ENCODE results near the gene ADARB2. TPM values are rescaled to one million over a fixed set of nuclear protein-coding genes. Genes with fewer than 3 reads are reported as not detected.

Gene ADARB2
- total and polyA plus RNA-seq, 2 experiments from 2014 or later = 2.0 to 5.0 TPM

GRCh38 chr10:1171182-1171581, 566.1 kb downstream of the ADARB2 start (continued):
- TF ChIP-seq ZNF462 (CRISPR knock-in tag; IDR thresholded peaks at IDR 0.05) = no peak

GRCh38 chr10:1170867-1171180, 566.5 kb downstream of the ADARB2 start:
- no peak for DNase-seq (ENCODE audit: low spot score)
- H3K4me3 ChIP-seq = no peak overlapping the region
- no peaks in the 10 kb centered on the region for H3K27me3 ChIP-seq (ENCODE audit: insufficient read depth)
- H3K4me1 ChIP-seq (ENCODE audit: insufficient read depth) = no peaks in the 10 kb centered on the region
- no peaks in the 10 kb centered on the region for H3K79me2 ChIP-seq (replicated peaks; ENCODE audit: insufficient read depth)
- Mint-ChIP-seq H3K27me3 (ENCODE audit: insufficient read depth, low read depth, poor library complexity) (peaks cover 16% of the 10 kb centered on the region), H3K27ac (no peak overlapping the region), H3K4me3 (no peak overlapping the region), H3K4me1 (no peaks in the 10 kb centered on the region; the same call in 1 of the 3 replicates), H3K9me3 (no peaks in the 10 kb centered on the region), H3K36me3 (ENCODE audit: low read depth) (no peaks in the 10 kb centered on the region)
- no peaks in the 10 kb centered on the region for H3K36me3 ChIP-seq (ENCODE audit: insufficient read depth)
- no peaks in the 10 kb centered on the region for H4K20me1 ChIP-seq (replicated peaks; ENCODE audit: insufficient read depth)
- H3F3A ChIP-seq (replicated peaks; ENCODE audit: low read depth) = no peaks in the 10 kb centered on the region
- no peak for ATAC-seq
- peaks cover 3% of the 10 kb centered on the region; the same call in 1 of the 2 replicates for H3K9me2 ChIP-seq (ENCODE audit: insufficient read depth)
- H3K27ac ChIP-seq (ENCODE audit: low read depth) = no peak overlapping the region
- no peak overlapping the region for H3K4me2 ChIP-seq
- no peak overlapping the region for H2AFZ ChIP-seq
- TF ChIP-seq NANOG (IDR thresholded peaks at IDR 0.05; ENCODE audit: borderline replicate concordance) (no peak), POLR2AphosphoS5 (IDR thresholded peaks at IDR 0.05; ENCODE audit: low read depth) (no peak), ETS1 (IDR thresholded peaks at IDR 0.05) (no peak), ZNF462 (CRISPR knock-in tag; IDR thresholded peaks at IDR 0.05) (no peak), ZNF331 (CRISPR knock-in tag; IDR thresholded peaks at IDR 0.05; ENCODE audit: low read depth) (no peak), JUNB (IDR thresholded peaks at IDR 0.05; ENCODE audit: unreplicated experiment) (no peak)
